MCF 10A (cell line): ENCODE results near the gene KHK. TPM values are rescaled to one million over a fixed set of nuclear protein-coding genes. Genes with fewer than 3 reads are reported as not detected.

Experiments used
- BruUV-seq: library from RNA; stranded (reverse); fragments of 400-500 nt; replicated peaks from 2 replicates; lab custom pipeline; 2021; lab: Mats Ljungman, UMichigan
- CTCF ChIA-PET: fragments of 300-600 bp; sonication (Branson Sonifier 250); formaldehyde crosslinking; extraction: SDS; loops from one replicate; lab custom pipeline; 2021; ENCODE audit warnings: antibody characterized with exemption, inconsistent platforms; lab: Yijun Ruan, JAX
- POLR2A ChIA-PET: fragments of 300-600, 350-650 bp; sonication (Branson Sonifier 250); formaldehyde crosslinking; extraction: SDS; loops from one replicate; lab custom pipeline; 2020; ENCODE audit warnings: antibody characterized with exemption, inconsistent platforms; lab: Yijun Ruan, JAX
- DNase-seq: peaks from one replicate; pipeline ENCODE4 v3.0.0-alpha.2; 2018; ENCODE audit not compliant: unreplicated experiment
- H3K27ac Mint-ChIP-seq: one replicate; pipeline ENCODE4 v1.8.0; 2022; ENCODE audit warnings: mild to moderate bottlenecking, low read depth, mixed read lengths; ENCODE audit not compliant: unreplicated experiment
- H3K27me3 Mint-ChIP-seq: one replicate; pipeline ENCODE4 v1.8.0; 2022; ENCODE audit warnings: mixed read lengths; ENCODE audit not compliant: insufficient read depth, unreplicated experiment
- H3K36me3 Mint-ChIP-seq: one replicate; pipeline ENCODE4 v1.8.0; 2022; ENCODE audit warnings: mild to moderate bottlenecking, moderate library complexity, mixed read lengths; ENCODE audit not compliant: insufficient read depth, unreplicated experiment
- H3K4me1 Mint-ChIP-seq: one replicate; pipeline ENCODE4 v1.8.0; 2022; ENCODE audit warnings: mixed read lengths; ENCODE audit not compliant: insufficient read depth, unreplicated experiment
- H3K4me3 Mint-ChIP-seq: one replicate; pipeline ENCODE4 v1.8.0; 2022; ENCODE audit warnings: mild to moderate bottlenecking, moderate library complexity, mixed read lengths; ENCODE audit not compliant: unreplicated experiment
- H3K9me3 Mint-ChIP-seq: one replicate; pipeline ENCODE4 v1.8.0; 2022; ENCODE audit warnings: mixed read lengths; ENCODE audit not compliant: unreplicated experiment
- intact Hi-C: fragments of 100-400 bp; cut with micrococcal nuclease; formaldehyde crosslinking; loops from 2 replicates; pipeline ENCODE4 v1.14.1; 2022
- total RNA-seq: library from RNA; stranded (reverse); gene quantifications from 2 replicates; pipeline ENCODE4 v1.2.3, GENCODE V29; 2022
- TF ChIP-seq, protein P1 (sequence below): fragments of 200-600 bp; IDR thresholded peaks from one replicate; pipeline ENCODE4 v1.8.0; 2022; ENCODE audit warnings: antibody characterized with exemption, mild to moderate bottlenecking; ENCODE audit not compliant: unreplicated experiment

The KHK gene
- total RNA-seq, 1 experiment from 2014 or later, result 2.6 TPM

DNA sequence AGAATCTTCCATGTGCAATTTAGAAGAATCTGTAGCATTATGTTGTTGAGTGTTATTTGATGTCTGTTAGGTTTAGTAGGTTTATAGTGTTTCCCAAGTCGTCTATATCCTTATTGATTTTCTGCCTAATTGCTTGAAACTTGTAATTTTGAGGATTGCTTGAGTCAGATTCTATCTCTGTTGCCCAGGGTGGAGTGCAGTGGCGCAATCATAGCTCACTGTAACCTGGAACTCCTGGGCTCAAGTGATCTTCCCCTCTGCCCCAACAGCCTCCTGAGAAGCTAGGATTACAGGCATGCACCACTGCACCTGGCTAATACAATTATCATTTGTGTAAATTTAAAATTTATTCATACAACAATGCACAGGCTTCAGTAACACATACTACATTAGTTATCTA is 59.1 kb downstream of the KHK start:
- no TSS peak for BruUV-seq
- Mint-ChIP-seq H3K27me3 (peaks cover 16% of the 10 kb centered on the region), H3K36me3 (peaks cover 6% of the 10 kb centered on the region), H3K9me3 (no peaks in the 10 kb centered on the region), H3K4me1 (peaks cover 7% of the 10 kb centered on the region), H3K27ac (no peak overlapping the region), H3K4me3 (no peak overlapping the region)
- POLR2A ChIA-PET, result interaction anchor here (0.8 to 2.0 kb wide), 3 partner anchors 11 to 66 kb away, joined by 3 to 8 read pairs (median 4); partner anchors contain the start of genes ATRAID and PREB
- intact Hi-C loops, result no loop called here
- no peak for DNase-seq
- CTCF ChIA-PET, result interaction anchor here (0.6 to 1.3 kb wide), 3 partner anchors 12 to 392 kb away, joined by 3 to 8 read pairs (median 4); no protein-coding TSS in a partner anchor
- TF ChIP-seq, protein P1, sequence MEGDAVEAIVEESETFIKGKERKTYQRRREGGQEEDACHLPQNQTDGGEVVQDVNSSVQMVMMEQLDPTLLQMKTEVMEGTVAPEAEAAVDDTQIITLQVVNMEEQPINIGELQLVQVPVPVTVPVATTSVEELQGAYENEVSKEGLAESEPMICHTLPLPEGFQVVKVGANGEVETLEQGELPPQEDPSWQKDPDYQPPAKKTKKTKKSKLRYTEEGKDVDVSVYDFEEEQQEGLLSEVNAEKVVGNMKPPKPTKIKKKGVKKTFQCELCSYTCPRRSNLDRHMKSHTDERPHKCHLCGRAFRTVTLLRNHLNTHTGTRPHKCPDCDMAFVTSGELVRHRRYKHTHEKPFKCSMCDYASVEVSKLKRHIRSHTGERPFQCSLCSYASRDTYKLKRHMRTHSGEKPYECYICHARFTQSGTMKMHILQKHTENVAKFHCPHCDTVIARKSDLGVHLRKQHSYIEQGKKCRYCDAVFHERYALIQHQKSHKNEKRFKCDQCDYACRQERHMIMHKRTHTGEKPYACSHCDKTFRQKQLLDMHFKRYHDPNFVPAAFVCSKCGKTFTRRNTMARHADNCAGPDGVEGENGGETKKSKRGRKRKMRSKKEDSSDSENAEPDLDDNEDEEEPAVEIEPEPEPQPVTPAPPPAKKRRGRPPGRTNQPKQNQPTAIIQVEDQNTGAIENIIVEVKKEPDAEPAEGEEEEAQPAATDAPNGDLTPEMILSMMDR, result no peak

DNA sequence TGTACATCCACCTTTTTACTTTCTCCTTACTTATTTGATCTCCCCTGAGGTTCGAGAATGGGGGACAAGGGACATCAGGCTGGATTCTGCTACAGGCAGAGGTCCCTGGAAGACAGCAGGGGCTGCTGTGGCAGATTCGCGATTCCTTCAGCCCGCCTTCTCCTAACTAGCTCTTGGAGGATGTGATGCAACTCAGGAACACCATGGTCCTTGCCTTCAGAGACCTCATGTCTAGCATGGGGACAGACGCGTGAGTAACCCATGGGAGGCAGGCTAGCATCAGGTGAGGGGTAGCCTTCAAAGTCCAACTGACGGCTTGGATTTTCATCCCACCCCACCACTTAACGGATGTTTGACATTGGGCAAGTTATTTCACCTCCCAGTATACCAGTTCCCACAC is 61.4 kb downstream of the KHK start:
- Mint-ChIP-seq H3K4me1 (peaks cover 7% of the 10 kb centered on the region), H3K27me3 (peaks cover 12% of the 10 kb centered on the region), H3K36me3 (peaks cover 6% of the 10 kb centered on the region), H3K4me3 (no peak overlapping the region), H3K27ac (no peak overlapping the region), H3K9me3 (no peaks in the 10 kb centered on the region)
- ChIA-PET CTCF (interaction anchor here (1.7 kb wide), 1 partner anchor 22 kb away, joined by 5 read pairs; no protein-coding TSS in a partner anchor), POLR2A (no interaction called here)
- DNase-seq, result no peak
- TF ChIP-seq, protein P1, result no peak
- no TSS peak for BruUV-seq
- intact Hi-C loops, result no loop called here

DNA sequence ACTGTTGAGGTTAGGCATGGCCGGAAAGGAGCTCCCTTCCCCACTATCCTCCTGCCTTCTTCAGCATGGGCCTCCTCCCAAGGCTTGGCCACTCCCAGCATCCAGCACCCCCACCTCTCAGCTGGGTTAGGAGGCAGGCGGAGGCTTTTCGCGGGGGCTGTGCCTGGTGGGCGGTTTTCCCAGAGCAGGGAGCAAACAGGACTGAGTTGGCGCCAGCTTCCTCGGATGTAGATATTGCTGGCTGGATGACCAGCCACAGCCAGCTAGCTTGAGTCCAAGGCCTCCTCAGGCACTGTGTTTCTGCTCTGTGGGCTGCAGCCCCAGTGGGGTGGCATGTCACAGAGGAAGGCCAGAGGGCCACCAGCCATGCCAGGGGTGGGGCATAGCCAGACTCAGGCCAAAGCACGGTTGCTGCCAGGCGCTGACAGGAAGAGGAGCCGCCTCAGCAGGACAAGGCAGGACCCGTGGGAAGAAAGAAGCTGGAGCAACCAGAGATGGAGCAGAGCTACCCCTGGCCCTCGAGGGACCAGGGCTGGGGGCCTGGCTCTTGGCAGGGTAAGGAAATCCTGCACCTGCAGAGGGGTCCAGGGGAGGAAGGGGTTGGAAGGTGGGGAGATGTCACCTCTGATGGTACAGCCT is 62.3 kb downstream of the KHK start, which contains the start of gene TCF23:
Gene TCF23, plus strand, starts transcription at position 204 of the 639 bp plus-strand sequence. Its CDS starts 130 bp downstream, at position 334.
- Mint-ChIP-seq H3K4me3 (no peak within 1 kb of the TSS), H3K9me3 (no peaks in the 10 kb centered on the region), H3K27ac (no peak within 1 kb of the TSS), H3K27me3 (peaks cover 2% of the 10 kb centered on the region), H3K36me3 (peaks cover 5% of the 10 kb centered on the region), H3K4me1 (no peaks in the 10 kb centered on the region)
- TF ChIP-seq, protein P1, result no peak
- ChIA-PET POLR2A (no interaction called here), CTCF (interaction anchor here (0.8 to 1.7 kb wide), 2 partner anchors 21 to 130 kb away, joined by 4 to 5 read pairs; no protein-coding TSS in a partner anchor)
- DNase-seq, result no peak
- no TSS peak for BruUV-seq
- intact Hi-C loops, result no loop called here

DNA sequence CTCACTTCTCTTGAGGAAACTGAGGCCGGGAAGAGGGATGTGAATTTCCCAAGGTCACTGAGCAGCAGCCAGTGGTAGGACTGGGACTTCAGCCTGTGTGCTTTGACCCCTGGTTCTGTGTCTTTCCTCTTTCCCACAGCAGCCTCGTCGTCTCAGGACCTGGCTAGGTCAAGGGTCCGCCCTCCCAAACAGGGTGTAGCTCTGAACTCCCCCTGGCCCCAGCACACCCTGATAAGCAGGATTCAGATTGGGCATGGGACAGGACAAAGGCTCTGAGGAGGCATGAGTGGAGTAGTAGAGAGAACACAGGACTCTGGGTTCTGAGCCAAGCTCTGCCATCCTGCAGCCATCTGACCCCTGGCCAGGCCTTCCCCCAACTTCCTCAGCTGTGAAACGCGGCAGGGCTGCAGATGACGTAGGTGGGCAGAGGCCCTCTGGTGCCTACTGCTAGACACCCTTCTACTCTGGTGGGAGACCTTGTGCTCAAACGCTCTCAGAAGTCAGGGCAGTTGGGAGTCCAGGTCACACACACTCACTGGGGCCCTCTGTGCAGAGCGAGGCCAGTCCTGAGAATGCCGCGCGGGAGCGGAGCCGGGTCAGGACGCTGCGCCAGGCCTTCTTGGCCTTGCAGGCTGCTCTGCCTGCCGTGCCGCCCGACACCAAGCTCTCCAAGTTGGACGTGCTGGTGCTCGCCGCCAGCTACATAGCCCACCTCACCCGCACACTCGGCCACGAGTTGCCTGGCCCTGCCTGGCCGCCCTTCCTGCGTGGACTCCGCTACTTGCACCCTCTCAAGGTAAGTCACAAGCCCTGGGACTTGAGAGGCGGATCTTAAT is 63.2 kb downstream of the KHK start:
- no peaks in the 10 kb centered on the region for H3K36me3 Mint-ChIP-seq
- intact Hi-C loops, result no loop called here
- no peaks in the 10 kb centered on the region for H3K27me3 Mint-ChIP-seq
- DNase-seq, result no peak
- no TSS peak for BruUV-seq
- no peaks in the 10 kb centered on the region for H3K9me3 Mint-ChIP-seq
- TF ChIP-seq, protein P1, result no peak
- POLR2A ChIA-PET, result no interaction called here
- CTCF ChIA-PET, result interaction anchor here (0.8 to 1.7 kb wide), 3 partner anchors 20 to 130 kb away, joined by 3 to 5 read pairs (median 4); no protein-coding TSS in a partner anchor
- no peak overlapping the region for H3K4me3 Mint-ChIP-seq
- H3K27ac Mint-ChIP-seq, result no peak overlapping the region
- H3K4me1 Mint-ChIP-seq, result no peaks in the 10 kb centered on the region
